Keratinocyte (primary cell): ENCODE data around the gene FAM229B. TPM values are rescaled to one million over a fixed set of nuclear protein-coding genes. Genes with fewer than 3 reads are reported as not detected.

Experiments
- DNase-seq: peaks from one replicate; pipeline ENCODE4 v3.0.0-alpha.2; 2011; ENCODE audit warnings: low read depth, missing footprints, low spot score
- FAIRE-seq: peaks from 2 replicates; lab custom pipeline; 2011; peaks lifted over from hg19 to GRCh38; lab: Jason Lieb, UNC
- H2AFZ ChIP-seq: 2 replicates; pipeline ENCODE4 v1.6.0; 2012; ENCODE audit warnings: low read length, control low read depth, inconsistent platforms; ENCODE audit not compliant: control insufficient read depth
- H3K27ac ChIP-seq: 2 replicates; pipeline ENCODE4 v1.5.1; 2011; ENCODE audit warnings: low read length; ENCODE audit not compliant: control insufficient read depth, insufficient read depth
- H3K27me3 ChIP-seq: 3 replicates; pipeline ENCODE4 v1.6.0; 2011; ENCODE audit warnings: low read length; ENCODE audit not compliant: control insufficient read depth, insufficient read depth; ENCODE audit errors: extremely low read depth
- H3K36me3 ChIP-seq, 2 experiments: 2 replicates in 1 of 2; 3 replicates in 1 of 2; pipeline ENCODE4 v1.5.1; 2011; ENCODE audit warnings: low read length in 2 of 2, mild to moderate bottlenecking in 1 of 2; ENCODE audit not compliant: control insufficient read depth in 2 of 2, insufficient read depth in 2 of 2; ENCODE audit errors: extremely low read depth in 1 of 2
- H3K4me1 ChIP-seq: 3 replicates; pipeline ENCODE4 v1.5.1; 2011; ENCODE audit warnings: low read length; ENCODE audit not compliant: control insufficient read depth, insufficient read depth; ENCODE audit errors: extremely low read depth
- H3K4me2 ChIP-seq: 3 replicates; pipeline ENCODE4 v1.6.0; 2011; ENCODE audit warnings: low read depth, low read length; ENCODE audit not compliant: control insufficient read depth, insufficient read depth; ENCODE audit errors: extremely low read depth
- H3K4me3 ChIP-seq, 3 experiments: fragments of 200-600 bp in 1 of 3; sonication (generic) in 1 of 3; 2 replicates in 2 of 3; 3 replicates in 1 of 3; pipeline ENCODE4 v1.5.1; 2011 to 2016; ENCODE audit warnings: low read length in 3 of 3, mild to moderate bottlenecking in 3 of 3, control low read depth in 2 of 3, inconsistent platforms in 1 of 3, low read depth in 1 of 3, mixed read lengths in 1 of 3, mixed run types in 1 of 3, moderate library complexity in 1 of 3; ENCODE audit not compliant: control insufficient read depth in 2 of 3, insufficient read depth in 2 of 3; ENCODE audit errors: extremely low read depth in 1 of 3
- H3K79me2 ChIP-seq: 2 replicates; pipeline ENCODE4 v1.6.0; 2012; ENCODE audit warnings: low read length; ENCODE audit not compliant: control insufficient read depth, insufficient read depth
- H3K9ac ChIP-seq: 3 replicates; pipeline ENCODE4 v1.6.0; 2011; ENCODE audit warnings: low read length; ENCODE audit not compliant: control insufficient read depth, insufficient read depth; ENCODE audit errors: extremely low read depth
- H3K9me1 ChIP-seq: 3 replicates; pipeline ENCODE4 v1.6.0; 2011; ENCODE audit warnings: low read length; ENCODE audit not compliant: control insufficient read depth, insufficient read depth; ENCODE audit errors: extremely low read depth
- H3K9me3 ChIP-seq: 2 replicates; pipeline ENCODE4 v1.5.1; 2012; ENCODE audit warnings: low read depth, low read length; ENCODE audit not compliant: control insufficient read depth
- H4K20me1 ChIP-seq: 3 replicates; pipeline ENCODE4 v1.6.0; 2011; ENCODE audit warnings: low read length; ENCODE audit not compliant: control insufficient read depth, insufficient read depth; ENCODE audit errors: extremely low read depth
- EZH2 ChIP-seq: IDR thresholded peaks from one replicate; pipeline ENCODE4 v1.6.1; 2012; ENCODE audit warnings: inconsistent platforms, mild to moderate bottlenecking, low read length, moderate library complexity
- dilution Hi-C: fragments of 300-500 bp; cut with MboI; formaldehyde crosslinking; loops from one replicate; pipeline ENCODE4 v1.7.0; 2020; ENCODE audit warnings: low sequenced_read_pairs; ENCODE audit not compliant: extremely low pct_ligation_motif_present
- polyA plus RNA-seq, 5 experiments: library from polyadenylated mRNA; depleted of rRNA in 3 of 5; stranded (reverse) in 3 of 5; stranded (forward) in 1 of 5; unstranded in 1 of 5; fragments of >200 nt; gene quantifications; 1 replicate in 1 of 5; 2 replicates in 3 of 5; 3 replicates in 1 of 5; pipeline versions ENCODE4 v1.2.1 to v1.2.3, GENCODE V29; 2011 to 2012; ENCODE audit warnings: missing spikeins in 2 of 5, low read depth in 1 of 5, low replicate concordance in 1 of 5
- TF ChIP-seq, protein P1 (sequence below), 3 experiments: IDR thresholded peaks in 1 of 3; conservative IDR thresholded peaks in 1 of 3; optimal IDR thresholded peaks in 1 of 3; 2 replicates in 2 of 3; 3 replicates in 1 of 3; pipeline versions ENCODE3 to v1.5.1; 2011; ENCODE audit warnings: low read length in 3 of 3, mild to moderate bottlenecking in 3 of 3, moderate library complexity in 2 of 3, control low read depth in 1 of 3, inconsistent platforms in 1 of 3; ENCODE audit not compliant: insufficient read depth in 2 of 3; ENCODE audit errors: extremely low read depth in 1 of 3

The FAM229B gene
- polyA plus RNA-seq, 1 donor (not counting 4 experiments of a cell fraction or from before 2014, with no cell fraction given): 15.0 TPM

DNA sequence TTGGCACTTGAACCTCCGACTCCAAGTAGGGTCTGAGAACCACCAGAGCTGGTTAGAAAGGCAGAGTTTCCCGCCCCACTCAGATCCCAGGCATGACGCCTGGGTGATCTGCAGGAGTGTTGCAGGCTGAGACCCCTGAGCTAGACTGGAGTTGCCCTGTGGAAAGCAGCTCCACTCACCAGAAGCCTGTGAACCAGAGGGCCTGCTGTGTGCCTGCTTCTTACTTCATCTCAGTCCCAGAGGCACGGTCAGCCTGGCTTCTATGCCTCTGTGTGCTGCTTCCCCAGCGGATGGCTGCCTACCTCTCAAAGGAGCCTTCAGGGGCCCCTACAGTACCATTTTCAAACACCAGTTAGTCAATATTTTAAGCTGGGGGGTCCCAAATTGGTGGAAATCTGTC, 49.1 kb upstream of the FAM229B start:
- H3K27me3 ChIP-seq: peaks cover 4% of the 10 kb centered on the region
- DNase-seq (no peak), FAIRE-seq (no peak)
- H4K20me1 ChIP-seq: no peaks in the 10 kb centered on the region
- H3K9ac ChIP-seq: no peak overlapping the region
- no peak for TF ChIP-seq EZH2
- TF ChIP-seq, protein P1, sequence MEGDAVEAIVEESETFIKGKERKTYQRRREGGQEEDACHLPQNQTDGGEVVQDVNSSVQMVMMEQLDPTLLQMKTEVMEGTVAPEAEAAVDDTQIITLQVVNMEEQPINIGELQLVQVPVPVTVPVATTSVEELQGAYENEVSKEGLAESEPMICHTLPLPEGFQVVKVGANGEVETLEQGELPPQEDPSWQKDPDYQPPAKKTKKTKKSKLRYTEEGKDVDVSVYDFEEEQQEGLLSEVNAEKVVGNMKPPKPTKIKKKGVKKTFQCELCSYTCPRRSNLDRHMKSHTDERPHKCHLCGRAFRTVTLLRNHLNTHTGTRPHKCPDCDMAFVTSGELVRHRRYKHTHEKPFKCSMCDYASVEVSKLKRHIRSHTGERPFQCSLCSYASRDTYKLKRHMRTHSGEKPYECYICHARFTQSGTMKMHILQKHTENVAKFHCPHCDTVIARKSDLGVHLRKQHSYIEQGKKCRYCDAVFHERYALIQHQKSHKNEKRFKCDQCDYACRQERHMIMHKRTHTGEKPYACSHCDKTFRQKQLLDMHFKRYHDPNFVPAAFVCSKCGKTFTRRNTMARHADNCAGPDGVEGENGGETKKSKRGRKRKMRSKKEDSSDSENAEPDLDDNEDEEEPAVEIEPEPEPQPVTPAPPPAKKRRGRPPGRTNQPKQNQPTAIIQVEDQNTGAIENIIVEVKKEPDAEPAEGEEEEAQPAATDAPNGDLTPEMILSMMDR (optimal IDR thresholded peaks at IDR 0.05 in 1 of 3, IDR thresholded peaks at IDR 0.05 in 1 of 3, conservative IDR thresholded peaks at IDR 0.05 in 1 of 3; ENCODE audit: extremely low read depth in 1 of 3, insufficient read depth in 2 of 3, low read length in 3 of 3): no peak
- no peaks in the 10 kb centered on the region for H3K9me3 ChIP-seq
- no peak overlapping the region for H3K4me2 ChIP-seq
- H3K4me3 ChIP-seq: no peak overlapping the region
- H3K9me1 ChIP-seq: no peaks in the 10 kb centered on the region
- no peaks in the 10 kb centered on the region for H3K36me3 ChIP-seq
- H3K4me1 ChIP-seq: peaks cover 4% of the 10 kb centered on the region
- H3K79me2 ChIP-seq: no peaks in the 10 kb centered on the region
- dilution Hi-C loops: no loop called here
- H3K27ac ChIP-seq: no peak overlapping the region
- H2AFZ ChIP-seq: peak overlapping the region; percentile 10

DNA sequence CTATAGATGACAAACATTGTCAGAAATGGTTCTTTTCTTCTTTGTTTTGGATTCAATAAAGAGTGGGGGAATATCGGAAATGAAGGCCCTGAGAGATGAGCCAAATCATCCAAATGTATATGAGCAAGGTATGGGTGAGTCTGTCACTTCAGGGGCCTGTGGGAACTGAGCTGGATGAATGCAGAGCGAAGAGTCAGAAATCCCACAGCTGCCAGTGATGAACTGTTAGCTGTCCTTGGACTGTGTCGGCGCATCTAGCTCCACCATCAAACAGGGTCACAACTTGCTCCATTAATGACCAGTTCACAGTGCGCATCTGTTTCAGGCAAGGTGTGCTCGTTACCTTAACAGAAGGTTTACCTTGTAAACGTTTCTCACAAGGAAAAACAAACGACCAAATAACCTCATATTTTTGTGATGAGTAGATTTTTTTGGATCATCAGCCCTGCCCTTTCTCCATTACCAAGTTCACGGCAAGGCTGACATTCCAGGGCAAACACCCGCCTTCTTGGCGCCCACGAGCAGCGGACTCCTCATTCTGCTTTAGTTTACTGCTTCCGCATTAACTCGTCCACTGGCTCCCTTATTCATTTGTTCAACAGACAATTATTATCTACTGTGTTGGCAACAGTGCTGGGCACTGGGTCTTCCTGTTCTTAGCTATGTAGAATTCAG, 48.5 kb upstream of the FAM229B start:
- H3K27ac ChIP-seq: no peak overlapping the region
- H3K27me3 ChIP-seq: no peaks in the 10 kb centered on the region
- H2AFZ ChIP-seq: no peak overlapping the region
- H3K4me3 ChIP-seq: no peak overlapping the region
- H3K9me3 ChIP-seq: no peaks in the 10 kb centered on the region
- no peaks in the 10 kb centered on the region for H3K79me2 ChIP-seq
- H3K9me1 ChIP-seq: no peaks in the 10 kb centered on the region
- TF ChIP-seq, protein P1 (optimal IDR thresholded peaks at IDR 0.05 in 1 of 3, IDR thresholded peaks at IDR 0.05 in 1 of 3, conservative IDR thresholded peaks at IDR 0.05 in 1 of 3; ENCODE audit: extremely low read depth in 1 of 3, insufficient read depth in 2 of 3, low read length in 3 of 3): no peak
- TF ChIP-seq EZH2: no peak
- no peaks in the 10 kb centered on the region for H4K20me1 ChIP-seq
- H3K36me3 ChIP-seq: no peaks in the 10 kb centered on the region
- no peak for DNase-seq
- peaks cover 4% of the 10 kb centered on the region for H3K4me1 ChIP-seq
- H3K4me2 ChIP-seq: no peak overlapping the region
- dilution Hi-C loops: no loop called here
- H3K9ac ChIP-seq: no peak overlapping the region
- FAIRE-seq: no peak
